IMR-90 (cell line): Measurements from ENCODE around the gene ADCK2.

Experiments used
- CTCF ChIP-seq: conservative IDR thresholded peaks from 2 replicates; pipeline ENCODE4 v1.5.1; 2012; ENCODE audit warnings: mild to moderate bottlenecking, low read depth, low read length, improper control_type of control experiment
- MAFK ChIP-seq: IDR thresholded peaks from 2 replicates; pipeline ENCODE4 v1.6.1; 2012; ENCODE audit warnings: low read depth, low read length, improper control_type of control experiment
- MAZ ChIP-seq: IDR thresholded peaks from 2 replicates; pipeline ENCODE4 v1.6.1; 2012; ENCODE audit warnings: low read depth, mild to moderate bottlenecking, low read length, improper control_type of control experiment, moderate library complexity, borderline replicate concordance
- MXI1 ChIP-seq: IDR thresholded peaks from 2 replicates; pipeline ENCODE4 v1.6.1; 2012; ENCODE audit warnings: low read depth, mild to moderate bottlenecking, low read length, moderate library complexity, borderline replicate concordance
- NFE2L2 ChIP-seq: fragments of 150-350 bp; IDR thresholded peaks from 2 replicates; pipeline ENCODE4 v1.6.1; 2016; ENCODE audit warnings: low read depth, mild to moderate bottlenecking, low read length
- POLR2A ChIP-seq: IDR thresholded peaks from 2 replicates; pipeline ENCODE4 v1.6.1; 2012; ENCODE audit warnings: mild to moderate bottlenecking, low read depth, low read length
- RCOR1 ChIP-seq: IDR thresholded peaks from 2 replicates; pipeline ENCODE4 v1.6.1; 2012; ENCODE audit warnings: mild to moderate bottlenecking, low read length, improper control_type of control experiment; ENCODE audit not compliant: insufficient replicate concordance
- USF2 ChIP-seq: fragments of 150-350 bp; IDR thresholded peaks from 2 replicates; pipeline ENCODE4 v1.6.1; 2017; ENCODE audit warnings: mild to moderate bottlenecking, antibody characterized with exemption, low read length, low read depth

GRCh38 chr7:140643416-140643815, 29.3 kb upstream of the ADCK2 start:
- TF ChIP-seq MAZ, result no peak
- TF ChIP-seq MXI1, result no peak
- no peak for TF ChIP-seq POLR2A
- TF ChIP-seq CTCF, result no peak
- TF ChIP-seq USF2, result no peak
- TF ChIP-seq NFE2L2, result no peak
- TF ChIP-seq RCOR1, result no peak
- TF ChIP-seq MAFK, result no peak
